ENCODE data around the gene PRKCH.
A peak's percentile ranks its signal among the peaks of the same experiment; 100 is the strongest.

The PRKCH gene

GRCh38 chr14:61469781-61470180 lies 148.4 kb downstream of the PRKCH start:
- H3K27ac ChIP-seq (ENCODE audit: extremely low read depth, low read depth, low read length) = peak overlapping the region; percentile 19; the same call in 1 of the 2 replicates
- H3K4me3 ChIP-seq (ENCODE audit: low read depth, low read length) = no peak overlapping the region
- ChIA-PET CTCF (interaction anchor here (0.6 to 1.8 kb wide), 11 partner anchors 8 to 368 kb away, joined by 3 to 5 read pairs (median 4); no protein-coding TSS in a partner anchor), POLR2A (no interaction called here)
- no peaks in the 10 kb centered on the region for H3K9me3 ChIP-seq (ENCODE audit: control insufficient read depth, insufficient read depth, low read depth, low read length)
- H3K4me1 ChIP-seq (ENCODE audit: control insufficient read depth, insufficient read depth, low read length) = peaks cover 22% of the 10 kb centered on the region
- no peaks in the 10 kb centered on the region for H3K36me3 ChIP-seq (ENCODE audit: control insufficient read depth in 2 of 2, insufficient read depth in 1 of 2, low read length in 2 of 2)
- TF ChIP-seq ZNF133 (tag by site-specific recombination; IDR thresholded peaks at IDR 0.05) (no peak), PRDM4 (tag by site-specific recombination; IDR thresholded peaks at IDR 0.05) (peak; percentile 49; the same call in 1 of the 2 replicates), ZNF585B (tag by site-specific recombination; IDR thresholded peaks at IDR 0.05) (no peak), ZBTB10 (tag by site-specific recombination; IDR thresholded peaks at IDR 0.05) (no peak)

GRCh38 chr14:61470261-61470960 lies 149.0 kb downstream of the PRKCH start:
- ChIA-PET POLR2A (no interaction called here), CTCF (interaction anchor here (0.6 to 1.8 kb wide), 16 partner anchors 8 to 367 kb away, joined by 3 to 6 read pairs (median 4); partner anchors contain the start of gene SNAPC1)
- Histone ChIP-seq H3K9me3 (ENCODE audit: control insufficient read depth, insufficient read depth, low read depth, low read length) (no peaks in the 10 kb centered on the region), H3K4me1 (ENCODE audit: control insufficient read depth, insufficient read depth, low read length) (peaks cover 22% of the 10 kb centered on the region), H3K27ac (ENCODE audit: extremely low read depth, low read depth, low read length) (peak overlapping the region; percentile 57; the same call in 1 of the 2 replicates), H3K4me3 (ENCODE audit: low read depth, low read length) (no peak overlapping the region), H3K36me3 (ENCODE audit: control insufficient read depth in 2 of 2, insufficient read depth in 1 of 2, low read length in 2 of 2) (no peaks in the 10 kb centered on the region)
- TF ChIP-seq ZXDB (tag by site-specific recombination; IDR thresholded peaks at IDR 0.05) = peak; percentile 84
- no peak for TF ChIP-seq ZNF174 (tag by site-specific recombination; IDR thresholded peaks at IDR 0.05)
- TF ChIP-seq ZBTB17 (tag by site-specific recombination; IDR thresholded peaks at IDR 0.05) = peak; percentile 73
- peak; percentile 47; the same call in 1 of the 2 replicates for TF ChIP-seq KLF10 (tag by site-specific recombination; IDR thresholded peaks at IDR 0.05)
- 0 out of 2 replicates have a peak, but pooled peaks have one; percentile 19 for TF ChIP-seq ZNF24 (tag by site-specific recombination; IDR thresholded peaks at IDR 0.05)
- peak; percentile 36 for TF ChIP-seq ZNF654 (tag by site-specific recombination; IDR thresholded peaks at IDR 0.05; ENCODE audit: low read depth)
- no peak for TF ChIP-seq ELK4 (IDR thresholded peaks at IDR 0.05; ENCODE audit: borderline replicate concordance, low read depth, low read length)
- peak; percentile 96 for TF ChIP-seq ZBTB21 (tag by site-specific recombination; IDR thresholded peaks at IDR 0.05)
- TF ChIP-seq INSM2 (tag by site-specific recombination; IDR thresholded peaks at IDR 0.05) = no peak
- peak; percentile 29; the same call in 1 of the 2 replicates for TF ChIP-seq CTCF (tag by site-specific recombination; IDR thresholded peaks at IDR 0.05)
- TF ChIP-seq KLF16 (tag by site-specific recombination; IDR thresholded peaks at IDR 0.05) = peak; percentile 50; the same call in 1 of the 2 replicates
- TF ChIP-seq ZNF626 (tag by site-specific recombination; IDR thresholded peaks at IDR 0.05) = no peak
- TF ChIP-seq WT1 (tag by site-specific recombination; IDR thresholded peaks at IDR 0.05) = peak; percentile 93
- 0 out of 2 replicates have a peak, but pooled peaks have one; percentile 35 for TF ChIP-seq ZNF518A (tag by site-specific recombination; conservative IDR thresholded peaks at IDR 0.05; ENCODE audit: low read depth)
